ENCODE data around the gene ADAMTSL2.

ADAMTSL2 gene

GRCh38 chr9:133621725-133622267, 87.3 kb downstream of the ADAMTSL2 start:
- H3K4me3 ChIP-seq (ENCODE audit: low read depth, low read length), result no peak overlapping the region
- in situ Hi-C loops (cut with HindIII; ENCODE audit: low sequenced_read_pairs), result no loop called here
- no peak for DNase-seq (ENCODE audit: low read depth, low spot score)
- TF ChIP-seq CTCF (IDR thresholded peaks at IDR 0.05; ENCODE audit: low read depth, low read length), result no peak

- H3K4me3 ChIP-seq (ENCODE audit: low read depth, low read length), result no peak overlapping the region
- no peak for TF ChIP-seq CTCF (IDR thresholded peaks at IDR 0.05; ENCODE audit: low read depth, low read length)
- DNase-seq (ENCODE audit: low read depth, low spot score), result no peak
- in situ Hi-C loops (cut with HindIII; ENCODE audit: low sequenced_read_pairs), result no loop called here
These were observed 88.1 kb downstream of the ADAMTSL2 start for GRCh38 chr9:133622555-133622954.

All from astrocyte of the spinal cord (primary cell).